Sciatic nerve (tissue), 2 donors: Measurements from ENCODE around the gene BLVRB. TPM values are rescaled to one million over a fixed set of nuclear protein-coding genes. Genes with fewer than 3 reads are reported as not detected.
A peak's percentile ranks its signal among the peaks of the same experiment; 100 is the strongest.
"Not testable (repeated sequence)": the region's sequence is repeated elsewhere in the genome, so short reads cannot be mapped to it uniquely, and the experiment has no call there.

Experiments used
- ATAC-seq: fragments of 200-7000 bp; cut with Tn5 transposase; one replicate; pipeline ENCODE4 v1.9.1; 2020; ENCODE audit warnings: mild to moderate bottlenecking, moderate library complexity
- DNase-seq: peaks from one replicate; pipeline ENCODE4 v3.0.0-alpha.2; 2020; ENCODE audit warnings: low spot score
- intact Hi-C: fragments of 100-400 bp; cut with DNase I; formaldehyde crosslinking; loops from one replicate; pipeline ENCODE4 v1.14.2; 2022
- total RNA-seq: library from RNA; stranded (reverse); fragmentation: NEBNext Ultra II Directional; extraction: Animal tissue kit (Norgen Biotek cat#: 25700); gene quantifications from one replicate; pipeline ENCODE4 v1.2.1, GENCODE V29; 2021
- donor health status: DM: no; HTN: no; CAD: no.
- donor health status: DM: no; HTN: no; CAD: no.

The BLVRB gene
- total RNA-seq, 1 donor from 2014 or later, result 83.8 TPM

DNA sequence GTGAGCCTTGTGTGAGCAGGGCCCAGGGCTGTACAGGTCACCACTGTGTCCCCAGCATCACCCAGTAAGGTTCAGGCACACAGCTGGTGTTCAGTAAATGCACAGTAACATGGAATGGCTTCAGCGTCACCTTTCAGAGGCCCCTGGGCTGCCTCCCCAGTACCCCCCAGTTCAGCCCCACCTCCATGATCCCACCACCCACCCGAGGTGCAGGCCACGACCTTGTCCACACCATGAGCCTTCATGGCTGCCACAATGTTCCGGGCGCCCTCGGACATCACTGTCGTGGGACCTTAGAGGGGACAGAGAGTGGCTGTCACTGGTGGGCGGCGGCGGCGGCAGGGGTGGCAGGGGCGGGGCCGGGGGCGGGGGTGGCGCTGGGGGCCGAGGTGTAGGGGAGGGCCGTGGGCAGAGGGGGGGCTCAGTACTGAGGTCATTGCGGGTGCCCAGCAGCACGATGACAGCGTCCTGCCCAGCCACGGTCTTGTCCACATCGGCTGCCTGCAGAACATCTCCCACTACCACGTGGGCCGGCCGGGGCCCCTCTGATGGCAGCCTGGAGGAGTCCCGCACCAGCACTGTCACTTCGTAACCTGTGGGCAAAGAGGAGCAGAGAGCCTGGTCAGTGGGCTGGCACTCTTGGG, 7.5 kb downstream of the BLVRB start:
- intact Hi-C loops, result no loop called here
- ATAC-seq, result no peak
- no peak for DNase-seq

DNA sequence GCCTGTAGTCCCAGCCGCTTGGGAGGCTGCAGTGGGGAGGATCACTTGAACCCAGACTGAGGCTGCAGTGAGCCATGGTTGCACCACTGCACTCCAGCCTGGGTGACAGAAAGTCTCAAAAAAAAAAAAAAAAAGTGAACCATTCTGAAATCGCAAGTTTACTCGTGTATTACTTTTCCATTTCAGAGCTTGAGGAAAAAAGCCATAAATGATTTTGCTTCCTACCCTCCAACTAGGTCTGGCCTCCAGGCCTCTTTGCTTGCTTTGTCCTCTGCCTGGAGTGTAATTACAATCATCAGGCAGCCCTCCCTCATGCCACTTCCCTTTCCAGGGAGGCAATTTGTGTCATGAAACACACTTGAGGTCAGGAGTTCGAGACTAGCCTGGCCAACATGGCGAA, 8.5 kb downstream of the BLVRB start:
- intact Hi-C loops, result no loop called here
- ATAC-seq (no peak), DNase-seq (no peak)

DNA sequence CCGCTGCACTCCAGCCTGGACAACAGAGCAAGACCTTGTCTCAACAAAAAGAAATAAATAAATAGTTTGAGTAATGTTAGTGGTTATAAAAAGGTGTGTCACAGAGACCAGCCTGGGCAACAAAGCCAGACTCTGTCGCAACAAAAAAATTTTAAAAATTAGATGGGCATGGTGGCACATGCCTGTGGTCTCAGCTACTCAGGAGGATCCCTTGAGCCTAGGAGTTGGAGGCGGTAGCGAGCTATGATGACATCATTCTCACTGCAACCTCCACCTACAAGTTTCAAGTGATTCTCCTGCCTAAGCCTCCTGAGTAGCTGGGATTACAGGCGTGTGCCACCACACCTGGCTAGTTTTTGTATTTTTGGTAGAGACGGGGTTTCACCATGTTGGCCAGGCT, 11.6 kb downstream of the BLVRB start:
- ATAC-seq, DNase-seq, intact Hi-C loops: not testable (repeated sequence)

DNA sequence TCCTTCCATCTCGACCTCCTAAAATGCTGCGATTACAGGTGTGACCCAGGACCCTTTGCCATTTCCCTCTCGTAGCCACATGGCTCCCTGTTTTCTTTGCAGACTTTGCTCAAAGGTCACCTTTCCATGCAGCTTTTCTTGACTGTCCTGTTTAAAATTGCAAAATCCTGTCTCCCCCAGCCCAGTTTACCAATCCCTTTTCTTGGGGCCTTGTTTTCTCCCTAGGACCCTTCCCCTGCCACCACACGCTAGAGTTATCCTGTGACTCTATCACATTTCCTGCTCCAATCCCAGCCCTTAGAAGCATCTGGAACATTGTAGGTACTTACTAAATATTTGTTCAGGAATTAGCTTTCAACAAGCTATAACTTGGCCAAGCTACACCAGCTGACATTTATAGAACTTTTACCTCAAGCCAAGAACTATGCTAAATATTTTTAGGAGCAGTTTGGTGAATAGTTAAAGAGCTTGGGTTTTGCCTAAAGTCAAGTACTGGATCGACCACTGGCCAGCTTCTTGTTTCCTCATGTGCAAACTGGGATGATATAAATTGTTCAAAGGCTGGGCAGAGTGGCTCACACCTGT, 12.3 kb downstream of the BLVRB start:
- DNase-seq (no peak), ATAC-seq (no peak)
- intact Hi-C loops, result no loop called here

- intact Hi-C loops, result no loop called here
- DNase-seq (no peak), ATAC-seq (peak; percentile 33)
Observed at GRCh38 chr19:40452016-40452415, 13.5 kb downstream of the BLVRB start.

DNA sequence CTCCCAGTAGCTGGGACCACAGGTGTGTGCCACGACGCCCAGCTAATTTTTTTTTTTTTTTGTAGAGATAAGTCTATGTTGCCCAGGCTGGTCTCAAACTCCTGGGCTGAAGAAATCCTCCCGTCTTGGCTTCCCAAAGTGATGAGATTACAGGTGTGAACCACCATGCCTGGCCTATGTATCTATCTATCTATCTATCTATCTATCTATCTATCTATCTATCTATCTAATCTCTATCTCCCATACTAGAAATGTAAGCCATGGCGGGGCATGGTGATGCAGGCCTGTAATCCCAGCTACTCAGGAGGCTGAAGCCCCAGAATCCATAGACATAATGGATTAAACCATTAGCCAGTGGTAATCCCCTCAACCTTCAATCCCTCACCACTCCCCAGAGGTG, 14.9 kb downstream of the BLVRB start:
- intact Hi-C loops, result no loop called here
- DNase-seq (no peak), ATAC-seq (no peak)

GRCh38 chr19:40449506-40449905, 16.0 kb downstream of the BLVRB start:
- no peak for ATAC-seq
- intact Hi-C loops, result no loop called here
- no peak for DNase-seq

- no peak for ATAC-seq
- intact Hi-C loops, result no loop called here
- no peak for DNase-seq
Observed at GRCh38 chr19:40446263-40446784, 19.2 kb downstream of the BLVRB start.

DNA sequence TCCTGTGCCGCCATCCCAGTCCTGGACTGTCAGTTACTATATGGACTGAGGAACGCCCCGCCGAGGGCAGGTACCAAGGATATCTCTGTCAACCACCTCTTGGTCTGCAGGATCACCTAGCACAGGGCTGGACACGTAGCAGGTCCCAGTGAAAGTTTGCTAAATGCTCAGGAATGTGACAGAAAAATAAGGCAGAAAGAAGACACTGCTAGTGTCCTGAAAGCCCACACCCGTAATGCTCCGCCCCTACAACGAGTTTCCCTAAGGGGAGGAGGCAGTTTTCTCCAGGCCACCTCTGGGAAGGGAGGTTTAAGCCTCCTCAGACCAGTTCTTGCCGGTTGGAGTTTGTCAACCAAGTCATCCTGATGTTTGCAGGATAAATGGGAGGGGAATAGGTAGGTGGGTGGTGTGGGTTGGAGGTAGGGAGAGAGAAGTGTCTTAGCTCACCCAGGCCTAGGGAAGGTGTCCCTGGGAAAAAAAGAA, 19.7 kb downstream of the BLVRB start:
- DNase-seq (no peak), ATAC-seq (no peak)
- intact Hi-C loops, result no loop called here

DNA sequence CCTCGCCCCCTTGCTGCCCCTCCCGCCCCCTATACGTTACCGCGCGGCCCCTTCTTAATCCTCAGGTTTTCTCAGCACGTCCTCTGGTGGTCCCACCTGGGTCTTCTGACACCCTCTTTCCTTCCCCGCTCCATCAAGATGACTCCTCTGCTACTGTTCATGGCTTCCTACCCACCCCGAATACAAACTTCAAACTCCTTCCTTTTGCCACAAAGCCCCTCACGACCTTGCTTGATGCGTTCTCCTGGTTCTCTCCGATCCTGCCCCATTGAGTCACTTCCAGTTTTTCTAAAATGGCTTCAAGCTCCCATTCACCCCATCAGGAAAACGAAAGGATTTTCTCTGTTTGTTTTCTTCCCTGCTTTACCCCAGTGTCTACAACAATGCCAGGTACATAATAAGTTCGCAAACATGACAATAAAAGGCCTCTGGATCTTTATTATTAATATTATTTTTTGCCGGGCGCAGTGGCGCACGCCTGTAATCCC, 20.7 kb downstream of the BLVRB start:
- intact Hi-C loops, result no loop called here
- DNase-seq (no peak), ATAC-seq (no peak)

DNA sequence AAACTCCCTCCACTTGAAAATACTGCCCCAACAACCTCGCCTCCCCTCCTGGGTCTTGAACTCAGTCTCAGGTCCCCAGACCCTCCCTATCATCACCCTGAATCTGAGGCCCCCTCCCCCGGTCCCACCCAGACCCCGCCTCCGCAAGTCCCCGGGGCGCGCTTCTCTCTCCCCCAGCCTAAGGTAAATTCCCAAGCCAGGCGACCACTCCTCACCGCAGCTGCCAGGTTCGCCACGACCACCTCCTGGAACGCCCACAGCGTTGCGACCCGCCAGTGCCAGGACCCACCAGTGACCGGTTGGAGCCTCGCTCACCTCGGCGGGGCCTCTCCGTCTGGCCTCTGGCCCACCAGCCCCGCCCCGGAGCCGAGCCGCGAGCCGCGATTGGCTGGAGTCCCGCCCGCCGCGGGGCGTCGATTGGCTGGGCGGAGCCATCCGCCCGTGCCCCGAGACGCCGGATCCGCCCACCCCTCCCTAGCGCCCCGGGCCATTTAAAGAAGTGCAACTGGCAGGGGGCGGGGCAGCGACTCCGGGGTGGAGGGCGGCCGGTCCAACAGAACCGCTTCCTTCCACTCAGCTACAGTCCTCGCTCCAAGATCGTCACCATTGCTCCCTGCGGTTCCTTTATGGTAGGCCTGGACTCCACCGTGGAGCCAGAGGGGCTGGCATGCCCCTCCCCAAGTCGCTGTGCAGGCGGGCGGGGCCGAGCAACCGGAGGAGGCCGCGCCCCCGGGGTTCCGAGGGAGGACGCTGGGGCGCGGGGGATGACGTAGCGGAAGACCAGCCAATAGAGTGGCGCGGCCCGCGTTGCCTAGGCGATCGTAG, 21.3 kb downstream of the BLVRB start, which contains the start of gene SERTAD3:
TSS of gene SERTAD3 (minus strand) at position 336 of the 825 bp plus-strand sequence. CDS start 2,255 bp downstream, outside the sequence.
- intact Hi-C loops, result no loop called here
- ATAC-seq, result peak; percentile 88

GRCh38 chr19:40443131-40443999, 22.2 kb downstream of the BLVRB start:
- peak; percentile 90 for ATAC-seq
- intact Hi-C loops, result no loop called here
- peak; percentile 100 for DNase-seq

More for the DNA sequence above, 21.3 kb downstream of the BLVRB start, which contains the start of gene SERTAD3:
- DNase-seq, result peak; percentile 98

DNA sequence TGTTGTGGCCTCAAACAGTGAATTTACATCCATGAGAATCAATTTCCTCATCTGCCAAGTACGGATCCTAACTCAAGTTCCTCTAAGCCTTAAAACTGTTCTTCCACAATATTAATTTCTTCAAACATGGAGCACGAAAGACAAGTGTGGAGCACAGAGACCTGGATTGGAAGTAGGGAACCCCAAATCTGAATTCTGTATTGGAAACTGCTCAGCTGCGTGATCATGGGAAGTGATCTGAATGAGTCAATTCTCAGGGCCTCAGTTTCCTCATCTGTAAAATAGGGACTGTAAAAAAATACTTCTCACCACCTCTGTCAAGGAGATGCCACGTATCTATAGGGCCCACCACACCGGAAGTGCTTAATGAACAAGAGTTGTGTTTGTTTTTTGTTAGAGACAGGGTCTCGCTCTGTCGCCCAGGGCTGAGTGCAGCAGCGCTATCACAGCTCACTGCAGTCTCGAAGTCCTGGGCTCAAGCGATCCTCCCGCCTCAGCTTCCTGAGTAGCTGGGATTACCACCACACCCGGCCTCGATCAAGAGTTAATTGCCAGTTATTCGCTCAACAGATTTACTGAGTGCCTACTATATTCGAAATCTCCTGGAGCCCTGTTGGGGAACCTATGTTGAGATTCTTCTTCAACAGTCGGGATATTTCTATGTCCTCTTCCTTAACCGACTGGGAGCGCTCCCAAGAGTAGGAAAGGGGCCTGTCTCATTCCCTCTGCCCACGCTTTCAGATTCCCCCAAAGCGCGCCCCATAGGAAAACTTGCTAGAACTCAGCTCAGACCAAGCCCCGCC, 23.0 kb downstream of the BLVRB start:
- intact Hi-C loops, result no loop called here
- DNase-seq (no peak), ATAC-seq (no peak)

GRCh38 chr19:40441719-40442253, 23.8 kb downstream of the BLVRB start:
- ATAC-seq (no peak), DNase-seq (no peak)
- intact Hi-C loops, result no loop called here

GRCh38 chr19:40438284-40438683, 27.3 kb downstream of the BLVRB start:
- DNase-seq, result no peak

GRCh38 chr19:40433391-40434216, 31.9 kb downstream of the BLVRB start:
- peak; percentile 96 for ATAC-seq
- peak; percentile 92 for DNase-seq
- intact Hi-C loops, result no loop called here

More at GRCh38 chr19:40438284-40438683, 27.3 kb downstream of the BLVRB start:
- intact Hi-C loops, result no loop called here
- no peak for ATAC-seq

DNA sequence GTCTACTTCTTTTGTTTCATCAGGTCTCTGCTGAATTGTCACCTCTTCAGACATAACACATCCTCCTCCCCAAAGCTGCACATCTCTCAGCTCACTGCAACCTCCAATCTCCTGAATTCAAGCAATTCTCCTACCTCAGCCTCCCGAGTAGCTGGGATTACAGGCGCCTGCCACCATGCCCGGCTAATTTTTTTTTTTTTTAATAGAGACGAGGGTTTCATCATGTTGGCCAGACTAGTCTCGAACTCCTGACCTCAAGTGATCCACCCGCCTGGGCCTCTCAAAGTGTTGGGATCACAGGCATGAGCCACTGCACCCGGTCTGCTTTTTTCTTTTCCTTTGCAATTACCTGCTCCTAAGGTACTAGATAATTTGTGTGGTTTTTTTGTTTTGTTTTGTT, 32.8 kb downstream of the BLVRB start:
- intact Hi-C loops, ATAC-seq, DNase-seq: not testable (repeated sequence)
